Stimulated activated CD8-positive, alpha-beta memory T cell treated with anti-CD3 and anti-CD28 coated beads, Interleukin-7, amount 100 ng/mL, for 4 hours (primary cell): ENCODE measurements around the gene RFESD.

Experiments
- DNase-seq, 2 donors: peaks; one replicate each; pipeline ENCODE4 v3.0.0-alpha.2; 2020; ENCODE audit warnings: low read depth in 2 of 2

The RFESD gene

GRCh38 chr5:95646569-95647431 is at the start of gene RFESD:
Gene RFESD, plus strand, starts transcription at chr5:95646777. Its CDS starts 5,495 bp downstream, at chr5:95652272.
- DNase-seq: peak; percentile 88 to 95

- no peak for DNase-seq
Observed at GRCh38 chr5:95599252-95599651, 47.3 kb upstream of the RFESD start.

GRCh38 chr5:95600557-95600956 is 46.0 kb upstream of the RFESD start:
- no peak for DNase-seq

- no peak for DNase-seq
Observed at GRCh38 chr5:95605786-95606185, 40.8 kb upstream of the RFESD start.

GRCh38 chr5:95606419-95606818 is 40.2 kb upstream of the RFESD start:
- DNase-seq: no peak

- no peak for DNase-seq
Observed at GRCh38 chr5:95609711-95610110, 36.9 kb upstream of the RFESD start.

GRCh38 chr5:95610546-95610945 is 36.0 kb upstream of the RFESD start:
- DNase-seq: no peak

- no peak for DNase-seq
Observed at GRCh38 chr5:95611396-95611795, 35.2 kb upstream of the RFESD start.

- DNase-seq: no peak
Observed at GRCh38 chr5:95613514-95613913, 33.1 kb upstream of the RFESD start.

- no peak for DNase-seq
Observed at GRCh38 chr5:95615164-95615467, 31.5 kb upstream of the RFESD start.

GRCh38 chr5:95617057-95617456 is 29.5 kb upstream of the RFESD start:
- DNase-seq: no peak

GRCh38 chr5:95619096-95619495 is 27.5 kb upstream of the RFESD start:
- no peak for DNase-seq

GRCh38 chr5:95619514-95620029 is 27.0 kb upstream of the RFESD start:
- no peak for DNase-seq

- DNase-seq: peak; percentile 15 to 60
Observed at GRCh38 chr5:95620030-95620869, 26.3 kb upstream of the RFESD start, which contains the start of gene GPR150. Gene GPR150, plus strand, starts transcription at chr5:95620087. Its CDS starts 189 bp downstream, at chr5:95620276.

- peak in 1 of 2 donors; percentile 36 for DNase-seq
Observed at GRCh38 chr5:95620870-95621838, 25.4 kb upstream of the RFESD start.

- no peak for DNase-seq
Observed at GRCh38 chr5:95621839-95622629, 24.5 kb upstream of the RFESD start.

- DNase-seq: no peak
Observed at GRCh38 chr5:95623706-95624105, 22.9 kb upstream of the RFESD start.

- no peak for DNase-seq
Observed at GRCh38 chr5:95624368-95624767, 22.2 kb upstream of the RFESD start.

- no peak for DNase-seq
Observed at GRCh38 chr5:95626701-95627100, 19.9 kb upstream of the RFESD start.

GRCh38 chr5:95627971-95628810 is 18.4 kb upstream of the RFESD start:
- no peak for DNase-seq
